Peyer's patch (tissue), 4 donors: ENCODE results near the gene DOCK9.

Experiments used
- POLR2A ChIP-seq, 2 donors: fragments of 450-650 bp; IDR thresholded peaks; one replicate each; pipeline ENCODE4 v1.5.1; 2017; ENCODE audit warnings: antibody characterized with exemption in 2 of 2, mild to moderate bottlenecking in 2 of 2, moderate library complexity in 2 of 2
- TF ChIP-seq, protein P1 (sequence below), 6 experiments: fragments of 450-650 bp in 4 of 6; fragments of 200-600 bp in 2 of 6; sonication (generic) in 1 of 6; IDR thresholded peaks; one replicate each; pipeline ENCODE4 v1.5.1; 2017 to 2019; ENCODE audit warnings: antibody characterized with exemption in 6 of 6, mild to moderate bottlenecking in 3 of 6, moderate library complexity in 1 of 6

DNA sequence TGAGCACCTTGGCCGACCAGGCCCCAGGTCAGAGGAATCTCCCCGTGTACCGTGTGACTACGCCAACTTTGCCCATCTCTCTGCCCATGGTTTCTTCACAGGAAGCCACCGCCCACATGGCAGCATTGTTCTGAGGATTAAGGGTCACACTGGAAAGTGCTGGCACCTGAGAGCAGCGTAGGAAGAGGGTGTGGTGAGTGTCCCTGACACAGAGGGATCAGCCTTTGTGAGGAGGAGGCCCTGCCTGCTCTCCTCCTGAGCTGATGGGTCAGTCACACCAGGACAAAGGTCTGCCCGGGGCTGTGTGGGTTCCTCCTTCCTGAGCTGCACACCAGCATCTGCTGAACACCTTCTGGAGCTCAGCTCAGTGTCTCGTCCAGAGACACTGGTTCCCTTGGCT lies 193.2 kb downstream of the DOCK9 start:
- TF ChIP-seq, protein P1, sequence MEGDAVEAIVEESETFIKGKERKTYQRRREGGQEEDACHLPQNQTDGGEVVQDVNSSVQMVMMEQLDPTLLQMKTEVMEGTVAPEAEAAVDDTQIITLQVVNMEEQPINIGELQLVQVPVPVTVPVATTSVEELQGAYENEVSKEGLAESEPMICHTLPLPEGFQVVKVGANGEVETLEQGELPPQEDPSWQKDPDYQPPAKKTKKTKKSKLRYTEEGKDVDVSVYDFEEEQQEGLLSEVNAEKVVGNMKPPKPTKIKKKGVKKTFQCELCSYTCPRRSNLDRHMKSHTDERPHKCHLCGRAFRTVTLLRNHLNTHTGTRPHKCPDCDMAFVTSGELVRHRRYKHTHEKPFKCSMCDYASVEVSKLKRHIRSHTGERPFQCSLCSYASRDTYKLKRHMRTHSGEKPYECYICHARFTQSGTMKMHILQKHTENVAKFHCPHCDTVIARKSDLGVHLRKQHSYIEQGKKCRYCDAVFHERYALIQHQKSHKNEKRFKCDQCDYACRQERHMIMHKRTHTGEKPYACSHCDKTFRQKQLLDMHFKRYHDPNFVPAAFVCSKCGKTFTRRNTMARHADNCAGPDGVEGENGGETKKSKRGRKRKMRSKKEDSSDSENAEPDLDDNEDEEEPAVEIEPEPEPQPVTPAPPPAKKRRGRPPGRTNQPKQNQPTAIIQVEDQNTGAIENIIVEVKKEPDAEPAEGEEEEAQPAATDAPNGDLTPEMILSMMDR (IDR thresholded peaks at IDR 0.05), result no peak
- TF ChIP-seq POLR2A (IDR thresholded peaks at IDR 0.05), result no peak
